Inferior parietal cortex (tissue), 1 donor: Measurements from ENCODE around the gene ACSF2.
"Not testable (repeated sequence)": the region's sequence is repeated elsewhere in the genome, so short reads cannot be mapped to it uniquely, and the experiment has no call there.

ENCODE experiments used
- DNase-seq: peaks from one replicate; pipeline ENCODE4 v3.0.0-alpha.2; 2016; ENCODE audit errors: extremely low spot score

Gene ACSF2

GRCh38 chr17:50412188-50412732 is 13.8 kb upstream of the ACSF2 start:
- DNase-seq = no peak

DNA sequence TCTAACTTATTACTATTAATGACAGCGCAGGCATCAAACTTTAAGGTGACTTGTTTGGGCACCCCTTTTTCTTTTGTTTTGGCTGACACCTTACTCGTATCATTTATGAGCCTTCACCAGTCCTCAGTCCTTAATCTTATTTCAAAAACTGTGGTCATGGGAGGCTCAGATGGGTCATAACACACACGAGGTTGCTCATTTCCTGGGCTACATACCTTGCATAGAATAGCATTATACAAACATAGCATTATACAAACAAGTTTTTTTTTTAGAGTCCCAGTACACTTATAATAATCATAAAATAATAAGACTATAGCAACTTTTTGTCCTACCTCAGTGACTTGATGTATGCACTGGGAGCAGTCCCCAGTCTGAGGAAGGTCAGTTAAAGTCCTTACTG is 11.2 kb upstream of the ACSF2 start:
- no peak for DNase-seq

DNA sequence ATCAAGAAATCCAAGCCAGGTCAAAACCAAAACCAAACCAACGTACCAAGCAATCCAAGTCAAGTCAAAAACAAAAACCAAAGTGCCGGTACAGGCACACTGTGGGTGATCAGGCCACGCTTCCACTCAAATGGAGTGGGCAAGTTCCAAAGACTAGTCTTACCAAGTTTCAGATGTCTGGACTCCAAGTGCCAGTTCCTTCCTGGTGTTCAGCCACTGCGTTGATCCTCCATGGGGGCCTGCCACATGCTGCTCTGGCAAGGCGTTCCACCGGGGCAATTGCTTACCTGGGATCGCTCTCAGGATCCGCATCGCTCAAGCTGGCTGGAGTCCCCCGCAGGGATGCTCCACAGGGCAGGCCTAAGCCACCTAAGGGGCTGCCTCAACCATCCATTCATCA is 6.4 kb upstream of the ACSF2 start:
- not testable (repeated sequence) for DNase-seq

GRCh38 chr17:50420419-50421112 is 5.5 kb upstream of the ACSF2 start:
- DNase-seq = no peak

DNA sequence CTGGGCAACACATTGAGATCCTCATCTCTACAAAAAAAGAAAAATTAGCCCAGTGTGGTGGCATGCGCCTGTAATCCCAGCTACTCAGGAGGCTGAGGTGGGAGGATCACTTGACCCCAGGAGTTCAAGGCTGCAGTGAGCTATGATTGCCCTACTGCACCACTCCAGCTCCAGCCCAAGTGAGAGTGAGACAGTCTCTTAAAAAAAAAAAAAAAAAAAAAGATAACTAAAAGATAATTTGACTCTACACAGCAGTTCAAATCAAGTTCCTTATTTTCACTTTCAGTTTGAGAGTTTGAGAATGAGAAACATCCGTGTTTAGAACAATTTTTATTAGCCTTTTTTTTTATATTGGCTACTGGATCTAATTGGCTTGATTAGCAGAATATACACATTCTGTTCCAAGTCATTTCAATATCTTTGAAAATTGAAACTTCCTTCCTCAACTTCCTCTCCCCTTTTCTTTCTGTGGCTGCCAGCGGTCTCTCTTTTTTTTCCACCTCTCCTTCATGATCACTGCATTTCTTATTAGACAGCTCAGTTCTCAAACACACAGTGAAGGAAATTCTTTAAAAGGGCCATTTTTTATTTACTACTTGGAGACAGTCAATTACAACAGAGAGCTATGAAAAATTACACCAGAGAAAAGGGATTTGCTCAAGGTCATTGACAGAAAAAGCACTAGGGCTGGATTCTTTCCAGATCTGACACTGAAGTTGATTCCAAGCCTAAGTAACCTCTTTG is 4.5 kb upstream of the ACSF2 start:
- DNase-seq = no peak

DNA sequence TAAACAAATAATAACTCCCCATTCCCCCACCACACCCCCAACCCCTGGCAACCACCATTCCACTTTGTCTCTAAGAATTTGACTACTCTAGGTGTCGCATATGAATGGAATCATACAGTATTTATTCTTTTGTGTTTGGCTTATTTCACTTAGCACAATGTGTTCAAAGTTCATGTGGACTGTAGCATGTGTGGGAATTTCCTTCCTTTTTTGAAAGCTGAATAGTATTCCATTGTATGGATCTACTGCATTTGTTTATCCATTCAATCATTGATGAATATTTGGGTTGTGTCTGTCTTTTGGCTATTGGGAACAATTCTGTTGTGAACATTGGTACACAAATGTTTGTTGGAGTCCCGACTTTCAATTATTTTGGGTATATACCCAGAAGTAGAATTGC is 3.3 kb upstream of the ACSF2 start:
- no peak for DNase-seq

- DNase-seq = no peak
Observed at GRCh38 chr17:50423553-50424159, 2.4 kb upstream of the ACSF2 start.

DNA sequence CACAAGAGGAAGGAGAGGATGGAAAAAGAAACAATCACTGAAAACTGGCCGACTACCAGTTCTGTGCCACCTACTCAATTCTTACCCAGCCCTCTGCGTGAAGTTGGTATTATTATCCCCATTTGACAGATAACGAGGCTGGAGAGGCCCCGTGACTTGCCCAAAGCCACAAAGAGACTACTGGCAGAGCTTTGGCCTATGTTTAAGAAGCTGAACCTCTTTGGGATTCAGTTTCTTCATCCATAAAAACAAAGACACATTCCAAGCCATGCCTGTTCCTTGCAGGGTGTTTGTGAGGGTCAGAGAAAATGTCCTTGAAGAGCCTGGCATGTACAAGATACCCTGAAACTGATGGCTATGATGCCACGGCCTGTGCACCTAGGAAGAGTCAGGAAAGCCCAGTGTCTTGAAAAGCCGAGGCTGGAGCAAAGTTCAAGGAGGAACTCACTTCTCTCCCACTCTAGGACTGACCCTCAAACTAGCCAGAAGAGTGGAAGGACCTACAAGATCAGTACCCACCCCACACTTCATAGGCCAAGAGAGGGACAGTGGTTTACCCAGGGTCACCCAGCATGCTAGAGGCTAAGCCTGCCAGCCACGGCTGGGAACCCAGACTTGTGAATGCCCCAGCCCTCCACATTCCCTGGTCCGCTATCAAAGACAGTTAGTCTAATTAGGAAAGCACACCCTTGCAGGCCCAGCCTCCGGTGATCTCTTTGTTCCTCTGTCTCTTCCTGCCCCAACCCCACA is 1.6 kb upstream of the ACSF2 start:
- no peak for DNase-seq

GRCh38 chr17:50424996-50425681 is 879 bp upstream of the ACSF2 start:
- DNase-seq = no peak

DNA sequence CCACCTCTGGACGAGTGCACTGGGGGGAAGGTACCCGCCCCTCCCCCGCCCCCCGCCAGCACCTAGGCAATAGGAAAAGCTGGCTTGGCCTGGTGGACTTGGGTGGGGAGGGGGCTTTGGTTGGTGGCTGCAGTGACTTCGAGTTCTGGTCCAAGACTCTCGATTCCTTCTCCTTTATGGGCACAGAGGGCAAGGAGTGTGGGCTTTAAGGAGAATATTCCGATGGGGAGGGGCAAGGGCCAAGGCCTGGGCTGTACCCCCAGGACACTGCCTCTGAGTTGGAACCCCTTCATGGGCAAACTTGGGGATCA is 409 bp downstream of the ACSF2 start:
- DNase-seq = no peak

GRCh38 chr17:50426814-50427787 is 1.1 kb downstream of the ACSF2 start:
- no peak for DNase-seq

GRCh38 chr17:50428126-50428525 is 2.1 kb downstream of the ACSF2 start:
- not testable (repeated sequence) for DNase-seq

DNA sequence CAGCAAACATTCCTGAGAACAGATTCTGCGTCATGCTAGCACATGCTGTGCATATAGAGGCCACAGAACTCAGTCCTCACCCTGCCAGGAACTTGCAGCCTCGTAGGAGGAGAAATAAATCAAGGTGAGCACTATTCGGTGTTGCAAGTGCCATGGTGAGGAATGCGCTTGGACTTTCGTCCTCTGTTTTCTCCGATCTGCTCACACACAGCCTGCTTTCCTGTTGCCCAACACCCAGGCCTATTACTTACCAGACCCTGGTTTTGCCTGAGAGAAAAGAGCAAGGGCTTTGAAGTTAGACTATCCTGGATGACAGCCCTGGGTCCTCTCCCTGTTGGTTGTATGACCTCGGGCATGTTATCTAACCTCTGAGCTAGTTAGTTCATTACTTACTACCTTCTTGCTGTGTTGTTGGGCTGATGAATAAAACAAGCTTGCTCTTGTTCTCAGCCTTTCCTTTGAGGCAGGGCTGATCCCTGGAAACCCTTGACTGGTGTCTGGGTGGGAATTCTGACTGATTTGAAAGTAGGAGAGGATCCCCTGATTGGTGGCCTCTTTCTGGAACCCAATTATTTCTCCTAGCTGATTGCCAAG is 2.9 kb downstream of the ACSF2 start:
- no peak for DNase-seq

GRCh38 chr17:50429793-50430192 is 3.8 kb downstream of the ACSF2 start:
- no peak for DNase-seq

- no peak for DNase-seq
Observed at GRCh38 chr17:50430821-50431618, 5.0 kb downstream of the ACSF2 start.

DNA sequence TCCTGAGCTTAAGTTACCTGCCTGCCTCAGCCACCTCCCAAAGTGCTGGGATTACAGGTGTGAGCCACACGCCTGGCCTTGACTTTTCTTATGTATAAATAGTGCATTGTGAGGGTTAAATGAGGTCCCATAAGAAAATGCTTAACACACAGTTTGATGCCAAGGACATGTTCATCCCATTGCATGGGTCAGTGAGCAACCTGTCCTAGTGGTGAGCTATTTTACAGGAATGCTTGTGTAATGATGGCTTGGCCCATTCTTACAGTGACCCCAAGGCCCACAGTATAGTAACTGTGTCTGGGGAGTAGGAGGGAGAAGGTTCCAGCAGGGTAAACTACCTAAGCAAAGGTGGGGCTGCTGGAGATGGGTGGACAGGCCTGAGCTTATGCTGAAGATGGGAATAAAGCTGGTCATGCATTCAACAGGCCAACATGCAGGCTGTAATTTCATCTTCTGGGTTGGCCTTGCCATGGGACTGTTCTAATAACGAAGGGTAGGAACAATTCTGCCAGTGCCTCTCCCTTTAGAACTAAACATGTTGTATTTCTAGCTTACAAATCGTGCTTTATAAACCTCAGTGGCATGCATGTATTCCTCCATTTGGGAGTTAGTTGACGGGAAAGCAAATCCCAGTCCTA is 6.2 kb downstream of the ACSF2 start:
- no peak for DNase-seq

GRCh38 chr17:50437409-50437808 is 11.4 kb downstream of the ACSF2 start:
- no peak for DNase-seq

- no peak for DNase-seq
Observed at GRCh38 chr17:50439008-50439407, 13.0 kb downstream of the ACSF2 start.
